Astrocyte (in vitro differentiated cells and primary cell): ENCODE results near the gene PXN. TPM values are rescaled to one million over a fixed set of nuclear protein-coding genes. Genes with fewer than 3 reads are reported as not detected.

Experiments
- DNase-seq: peaks from one replicate; pipeline ENCODE4 v3.0.0-alpha.2; 2010; ENCODE audit warnings: low read depth
- FAIRE-seq: peaks from 2 replicates; lab custom pipeline; 2011; peaks lifted over from hg19 to GRCh38; lab: Jason Lieb, UNC
- H2AFZ ChIP-seq: 2 replicates; pipeline ENCODE4 v1.6.0; 2012; ENCODE audit warnings: low read depth, low read length, inconsistent platforms
- H3K27ac ChIP-seq: 2 replicates; pipeline ENCODE4 v1.5.1; 2011; ENCODE audit warnings: low read depth, low read length, inconsistent platforms
- H3K27me3 ChIP-seq: 2 replicates; pipeline ENCODE4 v1.6.0; 2011; ENCODE audit warnings: low read length, inconsistent platforms; ENCODE audit not compliant: insufficient read depth
- H3K36me3 ChIP-seq: 2 replicates; pipeline ENCODE4 v1.5.1; 2011; ENCODE audit warnings: low read length, inconsistent platforms; ENCODE audit not compliant: insufficient read depth
- H3K4me1 ChIP-seq: 2 replicates; pipeline ENCODE4 v1.5.1; 2011; ENCODE audit warnings: low read length, inconsistent platforms; ENCODE audit not compliant: insufficient read depth
- H3K4me2 ChIP-seq: 2 replicates; pipeline ENCODE4 v1.6.0; 2012; ENCODE audit warnings: low read length, inconsistent platforms
- H3K4me3 ChIP-seq: 2 replicates; pipeline ENCODE4 v1.5.1; 2011; ENCODE audit warnings: low read depth, mild to moderate bottlenecking, low read length, inconsistent platforms; ENCODE audit not compliant: insufficient read depth
- H3K79me2 ChIP-seq: 2 replicates; pipeline ENCODE4 v1.6.0; 2012; ENCODE audit warnings: mild to moderate bottlenecking, low read length, inconsistent platforms; ENCODE audit not compliant: insufficient read depth
- H3K9ac ChIP-seq: 2 replicates; pipeline ENCODE4 v1.6.0; 2012; ENCODE audit warnings: mild to moderate bottlenecking, low read length, inconsistent platforms
- H3K9me3 ChIP-seq: 2 replicates; pipeline ENCODE4 v1.5.1; 2012; ENCODE audit warnings: low read depth, mild to moderate bottlenecking, low read length, inconsistent platforms; ENCODE audit not compliant: insufficient read depth
- H4K20me1 ChIP-seq: 2 replicates; pipeline ENCODE4 v1.6.0; 2012; ENCODE audit warnings: low read length, inconsistent platforms; ENCODE audit not compliant: insufficient read depth
- H3K27ac Mint-ChIP-seq: one replicate; pipeline ENCODE4 v1.8.0; 2021; ENCODE audit warnings: mild to moderate bottlenecking, mixed read lengths; ENCODE audit not compliant: unreplicated experiment
- H3K27me3 Mint-ChIP-seq: one replicate; pipeline ENCODE4 v1.8.0; 2021; ENCODE audit warnings: low read depth, mixed read lengths; ENCODE audit not compliant: unreplicated experiment
- H3K36me3 Mint-ChIP-seq: one replicate; pipeline ENCODE4 v1.8.0; 2021; ENCODE audit warnings: low read depth, mixed read lengths; ENCODE audit not compliant: unreplicated experiment
- H3K4me1 Mint-ChIP-seq: one replicate; pipeline ENCODE4 v1.8.0; 2021; ENCODE audit warnings: low read depth, mixed read lengths; ENCODE audit not compliant: unreplicated experiment
- H3K4me3 Mint-ChIP-seq: one replicate; pipeline ENCODE4 v1.8.0; 2021; ENCODE audit warnings: mild to moderate bottlenecking, moderate library complexity, mixed read lengths; ENCODE audit not compliant: unreplicated experiment
- H3K9me3 Mint-ChIP-seq: one replicate; pipeline ENCODE4 v1.8.0; 2021; ENCODE audit warnings: mild to moderate bottlenecking, mixed read lengths; ENCODE audit not compliant: unreplicated experiment
- CTCF ChIP-seq: IDR thresholded peaks from 2 replicates; pipeline ENCODE4 v1.5.1; 2011; ENCODE audit warnings: low read depth, mild to moderate bottlenecking, inconsistent platforms, low read length, moderate library complexity; ENCODE audit not compliant: insufficient read depth
- EZH2 ChIP-seq: IDR thresholded peaks from 2 replicates; pipeline ENCODE4 v1.6.1; 2012; ENCODE audit warnings: mild to moderate bottlenecking, low read length, inconsistent platforms; ENCODE audit not compliant: insufficient read depth
- total RNA-seq: library from RNA; stranded (reverse); gene quantifications from 2 replicates; pipeline ENCODE4 v1.2.1, GENCODE V29; 2021

The PXN gene
- total RNA-seq, 1 donor from 2014 or later = 151 TPM

- H3K36me3 ChIP-seq = no peaks in the 10 kb centered on the region
- H3K27me3 ChIP-seq = no peaks in the 10 kb centered on the region
- FAIRE-seq (no peak), DNase-seq (no peak)
- H2AFZ ChIP-seq = no peak overlapping the region
- no peaks in the 10 kb centered on the region for H3K9me3 ChIP-seq
- TF ChIP-seq CTCF (no peak), EZH2 (no peak)
- H3K27me3 Mint-ChIP-seq = no peaks in the 10 kb centered on the region
- H3K79me2 ChIP-seq = peaks cover 42% of the 10 kb centered on the region
- H3K36me3 Mint-ChIP-seq = peaks cover 4% of the 10 kb centered on the region
- H3K9me3 Mint-ChIP-seq = no peaks in the 10 kb centered on the region
- H3K27ac ChIP-seq = no peak overlapping the region
- H3K9ac ChIP-seq = no peak overlapping the region
- peaks cover 35% of the 10 kb centered on the region for H4K20me1 ChIP-seq
- peak overlapping the region; percentile 89 for H3K4me3 Mint-ChIP-seq
- H3K4me1 ChIP-seq = peaks cover 34% of the 10 kb centered on the region
- peak overlapping the region; percentile 47 for H3K4me2 ChIP-seq
- H3K4me1 Mint-ChIP-seq = peaks cover 26% of the 10 kb centered on the region
- no peak overlapping the region for H3K4me3 ChIP-seq
- H3K27ac Mint-ChIP-seq = peak overlapping the region; percentile 50
These were observed 795 bp upstream of the PXN start for GRCh38 chr12:120266180-120266870.

- peaks cover 49% of the 10 kb centered on the region for H4K20me1 ChIP-seq
- H3K4me2 ChIP-seq = peak overlapping the region; percentile 100
- no peaks in the 10 kb centered on the region for H3K36me3 ChIP-seq
- H3K27ac ChIP-seq = peak overlapping the region; percentile 41
- H3K9ac ChIP-seq = peak overlapping the region; percentile 88
- H3K27me3 Mint-ChIP-seq = no peaks in the 10 kb centered on the region
- H3K4me3 Mint-ChIP-seq = peak overlapping the region; percentile 97
- H3K9me3 Mint-ChIP-seq = no peaks in the 10 kb centered on the region
- peak overlapping the region; percentile 92 for H3K27ac Mint-ChIP-seq
- H3K36me3 Mint-ChIP-seq = peaks cover 9% of the 10 kb centered on the region
- no peak for FAIRE-seq
- peaks cover 55% of the 10 kb centered on the region for H3K79me2 ChIP-seq
- no peak for TF ChIP-seq EZH2
- no peaks in the 10 kb centered on the region for H3K9me3 ChIP-seq
- peaks cover 29% of the 10 kb centered on the region for H3K4me1 Mint-ChIP-seq
- no peak overlapping the region for H2AFZ ChIP-seq
- H3K4me3 ChIP-seq = peak overlapping the region; percentile 88
- DNase-seq = no peak
- H3K27me3 ChIP-seq = no peaks in the 10 kb centered on the region
- H3K4me1 ChIP-seq = peaks cover 34% of the 10 kb centered on the region
These were observed 542 bp downstream of the PXN start for GRCh38 chr12:120264904-120265472.

- H2AFZ ChIP-seq = no peak overlapping the region
- peaks cover 34% of the 10 kb centered on the region for H3K4me1 ChIP-seq
- peak overlapping the region; percentile 41 for H3K27ac ChIP-seq
- no peaks in the 10 kb centered on the region for H3K36me3 ChIP-seq
- H3K9me3 ChIP-seq = no peaks in the 10 kb centered on the region
- H3K4me3 Mint-ChIP-seq = peak overlapping the region; percentile 97
- peak overlapping the region; percentile 88 for H3K4me3 ChIP-seq
- no peaks in the 10 kb centered on the region for H3K27me3 ChIP-seq
- H3K27me3 Mint-ChIP-seq = no peaks in the 10 kb centered on the region
- no peaks in the 10 kb centered on the region for H3K9me3 Mint-ChIP-seq
- peaks cover 56% of the 10 kb centered on the region for H4K20me1 ChIP-seq
- peaks cover 34% of the 10 kb centered on the region for H3K4me1 Mint-ChIP-seq
- TF ChIP-seq EZH2 (no peak), CTCF (no peak)
- FAIRE-seq (no peak), DNase-seq (no peak)
- peak overlapping the region; percentile 100 for H3K4me2 ChIP-seq
- H3K79me2 ChIP-seq = peaks cover 62% of the 10 kb centered on the region
- H3K9ac ChIP-seq = peak overlapping the region; percentile 88
- H3K27ac Mint-ChIP-seq = peak overlapping the region; percentile 92
- H3K36me3 Mint-ChIP-seq = peaks cover 14% of the 10 kb centered on the region
These were observed 1.2 kb downstream of the PXN start for GRCh38 chr12:120264086-120264903.
